Psoas muscle (tissue), 8 donors: Measurements from ENCODE around the gene HSD17B14. TPM values are rescaled to one million over a fixed set of nuclear protein-coding genes. Genes with fewer than 3 reads are reported as not detected.

Experiments
- ATAC-seq, 4 donors: fragments of 200-7000 bp; cut with Tn5 transposase; one replicate each; pipeline ENCODE4 v1.9.1; 2020; ENCODE audit warnings: moderate library complexity in 3 of 4, mild to moderate bottlenecking in 2 of 4
- DNase-seq, 2 donors: peaks; one replicate each; pipeline ENCODE4 v3.0.0-alpha.2; 2020
- H3K27ac ChIP-seq: fragments of 200-600 bp; one replicate; pipeline ENCODE4 v1.8.0; 2022
- H3K27me3 ChIP-seq, 3 donors: fragments of 200-600 bp in 1 of 3; one replicate each; pipeline versions ENCODE4 v1.6.1 to v1.8.0; 2013 to 2022; ENCODE audit warnings: low read length in 2 of 3, mild to moderate bottlenecking in 2 of 3, moderate library complexity in 1 of 3; ENCODE audit not compliant: insufficient read depth in 3 of 3
- H3K36me3 ChIP-seq, 2 donors: fragments of 200-600 bp in 1 of 2; one replicate each; pipeline versions ENCODE4 v1.6.1 to v1.8.0; 2013 to 2022; ENCODE audit warnings: low read depth in 1 of 2, mild to moderate bottlenecking in 1 of 2, moderate library complexity in 1 of 2; ENCODE audit not compliant: insufficient read depth in 1 of 2
- H3K4me1 ChIP-seq: fragments of 200-600 bp; one replicate; pipeline ENCODE4 v1.8.0; 2022
- H3K4me3 ChIP-seq: fragments of 200-600 bp; one replicate; pipeline ENCODE4 v1.8.0; 2022; ENCODE audit warnings: mild to moderate bottlenecking
- H3K9me3 ChIP-seq: fragments of 200-600 bp; one replicate; pipeline ENCODE4 v1.8.0; 2022
- CTCF ChIP-seq: fragments of 200-600 bp; IDR thresholded peaks from one replicate; pipeline ENCODE4 v1.8.0; 2022; ENCODE audit warnings: antibody characterized with exemption
- WGBS, 3 donors: extraction: QIAGEN DNeasy Blood & Tissue Kit; methylation state at CpG; one replicate each; pipeline versions ENCODE4 v1.1.6 to v1.1.7; 2013; 5-methylcytosine and 5-hydroxymethylcytosine counted together
- intact Hi-C, 2 donors: fragments of 100-400 bp; cut with DNase I; formaldehyde crosslinking; loops; one replicate each; pipeline versions ENCODE4 v1.11.0 to v1.14.2; 2022
- polyA plus RNA-seq, 3 donors: library from polyadenylated mRNA; stranded (reverse); fragments of 200-250 nt; gene quantifications; one replicate each; pipeline ENCODE4 v1.2.3, GENCODE V29; 2013
- total RNA-seq, 4 donors: library from RNA; stranded (reverse); fragmentation: NEBNext Ultra II Directional in 2 of 4; extraction: Animal tissue kit (Norgen Biotek cat#: 25700) in 2 of 4; gene quantifications; one replicate each; pipeline versions ENCODE4 v1.2.1 to v1.2.4, GENCODE V29; 2021 to 2023
- donor health status: healthy with polysubstance abuse.
- donor health status: DM: no; HTN: no; CAD: no; lungs with moderate emphysema.
- donor health status: Bipolar disorder and iron deficiency.
- donor health status: healthy.
- donor health status: DM: yes; HTN: yes; CAD: no.
- donor health status: DM: no; HTN: no; CAD: no.
- donor health status: DM: no; HTN: no; CAD: no.
- donor health status: DM: yes; HTN: yes; CAD: no.

The HSD17B14 gene
- total and polyA plus RNA-seq, 7 donors, result 0.15 to 1.2 (median 0.66) TPM

- H3K4me3 ChIP-seq, result no peak overlapping the region
- no peaks in the 10 kb centered on the region for H3K27me3 ChIP-seq
- DNase-seq (no peak), ATAC-seq (no peak)
- no peaks in the 10 kb centered on the region for H3K9me3 ChIP-seq
- no peaks in the 10 kb centered on the region for H3K36me3 ChIP-seq
- TF ChIP-seq CTCF, result no peak
- H3K27ac ChIP-seq, result no peak overlapping the region
- 63 to 72% (median 64%) methylated on average over 8 to 9 of the region's 9 CpGs for WGBS, 3 donors
- H3K4me1 ChIP-seq, result no peaks in the 10 kb centered on the region
- intact Hi-C loops, result loop anchor here in 1 of 2 donors (2.0 to 10.0 kb wide), 3 partner anchors 43 to 190 kb away; partner anchors contain the start of genes CA11 and NTN5
Observed at GRCh38 chr19:48837687-48838086, 1.4 kb upstream of the HSD17B14 start.

DNA sequence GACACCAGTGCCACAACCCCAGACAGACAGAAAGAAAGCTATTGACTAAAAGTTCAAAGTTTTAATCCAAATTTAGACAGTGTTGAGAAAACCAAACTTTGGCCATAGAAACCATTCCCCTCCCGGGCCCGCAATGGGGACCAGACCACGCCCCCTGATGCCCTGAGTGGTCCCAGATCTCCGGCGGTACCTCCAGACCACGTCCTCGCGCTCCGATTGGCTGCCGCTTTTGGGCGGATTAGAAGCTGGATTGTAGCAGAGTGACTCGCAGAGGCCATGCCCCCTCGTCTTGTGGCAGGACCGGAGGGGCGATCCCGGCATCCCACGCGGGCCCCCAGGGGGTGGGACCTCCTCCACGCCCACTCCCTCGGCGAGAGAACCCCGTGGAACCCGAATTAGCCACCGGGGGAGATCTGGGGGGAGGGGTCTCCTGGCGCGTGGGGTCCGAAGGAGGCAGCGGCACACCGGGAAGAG, 797 bp upstream of the HSD17B14 start:
- peak in 2 of 4 donors; percentile 26 to 43 for ATAC-seq
- no peaks in the 10 kb centered on the region for H3K9me3 ChIP-seq
- intact Hi-C loops, result loop anchor here in 1 of 2 donors (2.0 to 10.0 kb wide), 3 partner anchors 42 to 190 kb away; partner anchors contain the start of genes CA11 and NTN5

DNA sequence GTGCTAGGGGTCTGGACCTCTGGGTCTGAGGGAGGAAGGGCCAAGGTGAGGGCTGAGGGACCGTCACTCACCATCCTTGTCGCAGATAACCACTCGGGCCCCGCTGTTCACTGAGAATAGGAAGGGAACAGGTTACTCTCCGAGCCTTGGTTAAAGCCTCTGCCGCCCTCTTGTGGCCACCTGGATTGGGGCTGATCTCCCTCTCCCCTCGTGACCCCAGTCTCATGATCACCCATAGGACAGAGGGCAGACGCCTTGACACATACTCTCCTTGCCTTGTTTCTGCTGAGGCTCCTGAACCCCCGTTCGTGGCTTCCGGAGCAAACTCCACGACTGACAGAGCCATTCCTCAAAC, 580 bp downstream of the HSD17B14 start:
- H3K27ac ChIP-seq, result no peak overlapping the region

More for the DNA sequence above, 797 bp upstream of the HSD17B14 start:
- Histone ChIP-seq H3K4me1 (no peaks in the 10 kb centered on the region), H3K27ac (peak overlapping the region; percentile 23), H3K27me3 (no peaks in the 10 kb centered on the region), H3K4me3 (peak overlapping the region; percentile 30), H3K36me3 (no peaks in the 10 kb centered on the region)
- DNase-seq, result peak; percentile 75 to 84
- TF ChIP-seq CTCF, result no peak
- WGBS, 3 donors, result 18 to 25% (median 23%) methylated on average over 26 to 29 of the region's 29 CpGs

GRCh38 chr19:48833977-48834376, 2.3 kb downstream of the HSD17B14 start:
- H3K27ac ChIP-seq, result no peak overlapping the region
- TF ChIP-seq CTCF, result no peak
- no peak overlapping the region for H3K4me3 ChIP-seq
- H3K4me1 ChIP-seq, result no peaks in the 10 kb centered on the region
- ATAC-seq, result no peak
- H3K9me3 ChIP-seq, result no peaks in the 10 kb centered on the region
- 79 to 83% (median 82%) methylated on average over 5 of the region's 5 CpGs for WGBS, 3 donors
- H3K36me3 ChIP-seq, result no peaks in the 10 kb centered on the region
- intact Hi-C loops, result loop anchor here in 1 of 2 donors (10.0 kb wide), 1 partner anchor 159 kb away; the partner anchor contains the start of gene NTN5
- H3K27me3 ChIP-seq, result no peaks in the 10 kb centered on the region
- DNase-seq, result no peak

More for the DNA sequence above, 580 bp downstream of the HSD17B14 start:
- 1 to 6% (median 2%) methylated on average over 10 to 12 of the region's 12 CpGs for WGBS, 3 donors
- Histone ChIP-seq H3K4me3 (peak overlapping the region; percentile 44), H3K9me3 (no peaks in the 10 kb centered on the region), H3K36me3 (no peaks in the 10 kb centered on the region), H3K27me3 (no peaks in the 10 kb centered on the region), H3K4me1 (no peaks in the 10 kb centered on the region)
- TF ChIP-seq CTCF, result peak; percentile 91
- DNase-seq (peak; percentile 95 to 97), ATAC-seq (peak; percentile 98 to 100 (median 98))
- intact Hi-C loops, result loop anchor here (1.0 to 10.0 kb wide), 4 partner anchors 40 to 188 kb away; partner anchors contain the start of genes CA11 (in 1 of the 2) and NTN5 (in 1 of the 2)
